K562 (cell line): ENCODE results near the gene MMP24OS. TPM values are rescaled to one million over a fixed set of nuclear protein-coding genes. Genes with fewer than 3 reads are reported as not detected.
A peak's percentile ranks its signal among the peaks of the same experiment; 100 is the strongest.

Experiments used
- CAMTA2 ChIP-seq: fragments of 250-450 bp; sonication (Bioruptor Pico); conservative IDR thresholded peaks from 2 replicates; pipeline ENCODE4 v1.5.1; 2022
- CHD1 ChIP-seq: fragments of 200-600 bp; sonication (generic); IDR thresholded peaks from one replicate; pipeline ENCODE4 v1.6.1; 2012; ENCODE audit warnings: mild to moderate bottlenecking, moderate library complexity, low read length, inconsistent platforms
- DACH1 ChIP-seq: fragments of 450-650 bp; IDR thresholded peaks from 2 replicates; pipeline ENCODE4 v1.6.1; 2018; ENCODE audit not compliant: partially characterized antibody
- DPF2 ChIP-seq: fragments of 450-650 bp; IDR thresholded peaks from 2 replicates; pipeline ENCODE4 v1.6.1; 2016
- ESRRA ChIP-seq: fragments of 450-650 bp; IDR thresholded peaks from 2 replicates; pipeline ENCODE4 v1.6.1; 2014; ENCODE audit warnings: low read depth, mild to moderate bottlenecking, moderate library complexity, borderline replicate concordance
- FOSL1 ChIP-seq: fragments of 200-800 bp; sonication (Bioruptor generic); conservative IDR thresholded peaks from 2 replicates; pipeline ENCODE4 v1.6.1; 2016; ENCODE audit warnings: missing genetic modification characterization, missing compliant biosample characterization
- KLF10 ChIP-seq: fragments of 250-450 bp; sonication (Bioruptor Pico); IDR thresholded peaks from 2 replicates; pipeline ENCODE4 v1.6.1; 2021; ENCODE audit warnings: matching md5 sums
- MBD2 ChIP-seq: sonication (generic); IDR thresholded peaks from 2 replicates; pipeline ENCODE4 v1.6.1; 2016; ENCODE audit warnings: low read depth, borderline replicate concordance
- NCOA2 ChIP-seq, 2 experiments: fragments of 450-650 bp; IDR thresholded peaks; 2 replicates each; pipeline ENCODE4 v1.6.1; 2018; ENCODE audit warnings: mild to moderate bottlenecking in 2 of 2, moderate library complexity in 1 of 2; ENCODE audit not compliant: partially characterized antibody in 2 of 2
- PRMT5 ChIP-seq: sonication (generic); formaldehyde crosslinking; IDR thresholded peaks from 2 replicates; pipeline ENCODE4 v1.5.0; 2020; ENCODE audit warnings: missing genetic modification reagents
- PRPF4 ChIP-seq: fragments of 200-400 bp; formaldehyde crosslinking; IDR thresholded peaks from one replicate; pipeline ENCODE4 v1.6.1; 2017; ENCODE audit warnings: low read length, low read depth, mild to moderate bottlenecking; ENCODE audit not compliant: insufficient read depth, poor library complexity, severe bottlenecking
- RBM34 ChIP-seq: fragments of 200-400 bp; formaldehyde crosslinking; IDR thresholded peaks from 2 replicates; pipeline ENCODE4 v1.6.1; 2018; ENCODE audit warnings: low read length, borderline replicate concordance; ENCODE audit not compliant: insufficient read depth
- SMAD1 ChIP-seq: fragments of 150-350 bp; IDR thresholded peaks from 2 replicates; pipeline ENCODE4 v1.6.1; 2014; ENCODE audit warnings: low read length, low read depth; ENCODE audit not compliant: partially characterized antibody
- STAG1 ChIP-seq: sonication (generic); formaldehyde crosslinking; IDR thresholded peaks from 2 replicates; pipeline ENCODE4 v1.5.0; 2020; ENCODE audit warnings: missing genetic modification reagents, borderline replicate concordance
- TCF3 ChIP-seq: sonication (generic); formaldehyde crosslinking; IDR thresholded peaks from 2 replicates; pipeline ENCODE4 v1.4.0; 2020; ENCODE audit warnings: mild to moderate bottlenecking, missing genetic modification reagents
- TFAM ChIP-seq: fragments of 250-450 bp; sonication (Bioruptor Pico); conservative IDR thresholded peaks from 2 replicates; pipeline ENCODE4 v1.5.0; 2021; ENCODE audit warnings: mild to moderate bottlenecking, moderate library complexity
- ZNF184 ChIP-seq: sonication (generic); formaldehyde crosslinking; IDR thresholded peaks from 2 replicates; pipeline ENCODE4 v1.5.0; 2020; ENCODE audit warnings: missing genetic modification reagents
- ZNF197 ChIP-seq: fragments of 200-800 bp; sonication (Bioruptor generic); IDR thresholded peaks from 2 replicates; pipeline ENCODE4 v1.6.1; 2016; ENCODE audit warnings: low read depth, missing genetic modification characterization, missing compliant biosample characterization
- ZNF354B ChIP-seq: fragments of 250-450 bp; sonication (Bioruptor Pico); IDR thresholded peaks from 2 replicates; pipeline ENCODE4 v1.4.0; 2020
- ZNF444 ChIP-seq: fragments of 250-450 bp; sonication (Bioruptor Pico); IDR thresholded peaks from 2 replicates; pipeline ENCODE4 v1.4.0; 2020; ENCODE audit warnings: mild to moderate bottlenecking, moderate library complexity
- ZNF699 ChIP-seq: fragments of 250-450 bp; sonication (Bioruptor Pico); IDR thresholded peaks from 2 replicates; pipeline ENCODE4 v1.8.0; 2021; ENCODE audit warnings: mild to moderate bottlenecking, moderate library complexity; ENCODE audit not compliant: insufficient replicate concordance
- ZNF717 ChIP-seq: fragments of 250-450 bp; sonication (Bioruptor Pico); IDR thresholded peaks from 2 replicates; pipeline ENCODE4 v1.5.0; 2021
- ZSCAN29 ChIP-seq: fragments of 450-650 bp; IDR thresholded peaks from 2 replicates; pipeline ENCODE4 v1.6.1; 2017
- polyA plus RNA-seq, 8 experiments: library from polyadenylated mRNA; depleted of rRNA in 4 of 8; stranded (reverse) in 5 of 8; unstranded in 3 of 8; fragments of >200 nt; fragmentation: Nextera tagmentation in 2 of 8; fragmentation: Illumina TruSeq in 1 of 8; extraction: Ambion mirVana in 2 of 8; extraction: Trizol in 1 of 8; gene quantifications; 2 replicates each; pipeline versions ENCODE4 v1.2.1 to v1.2.3, GENCODE V29; 2011 to 2014; ENCODE audit warnings: inconsistent platforms in 1 of 8, missing spikeins in 1 of 8
- total RNA-seq, 7 experiments: library from RNA; depleted of rRNA in 6 of 7; stranded (reverse); fragments of >200 nt in 6 of 7; fragmentation: Illumina TruSeq in 2 of 7; extraction: Trizol in 2 of 7; gene quantifications; 2 replicates each; pipeline versions ENCODE4 v1.2.1 to v1.2.3, GENCODE V29; 2011 to 2021; ENCODE audit warnings: low replicate concordance in 1 of 7
- TF ChIP-seq, protein P1 (sequence below): fragments of 250-450 bp; sonication (Bioruptor Pico); IDR thresholded peaks from 2 replicates; pipeline ENCODE4 v1.4.0; 2020
- TF ChIP-seq, protein P2 (sequence below): fragments of 250-450 bp; sonication (Bioruptor Pico); IDR thresholded peaks from 2 replicates; pipeline ENCODE4 v1.6.1; 2021; ENCODE audit warnings: mild to moderate bottlenecking
- TF ChIP-seq, protein P3 (sequence below), 2 experiments: IDR thresholded peaks; 2 replicates each; pipeline ENCODE4 v1.6.1; 2012; ENCODE audit warnings: improper control_type of control experiment in 2 of 2, low read depth in 2 of 2, low read length in 2 of 2, borderline replicate concordance in 1 of 2
- TF ChIP-seq, protein P4 (sequence below): sonication (generic); formaldehyde crosslinking; IDR thresholded peaks from 2 replicates; pipeline ENCODE4 v1.5.0; 2020; ENCODE audit warnings: missing genetic modification reagents

The MMP24OS gene
- total and polyA plus RNA-seq, 9 of the 15 experiments (the other 6 are each of a cell fraction or from before 2014, with no cell fraction given) = 0.92 to 41.5 (median 11.4) TPM

DNA sequence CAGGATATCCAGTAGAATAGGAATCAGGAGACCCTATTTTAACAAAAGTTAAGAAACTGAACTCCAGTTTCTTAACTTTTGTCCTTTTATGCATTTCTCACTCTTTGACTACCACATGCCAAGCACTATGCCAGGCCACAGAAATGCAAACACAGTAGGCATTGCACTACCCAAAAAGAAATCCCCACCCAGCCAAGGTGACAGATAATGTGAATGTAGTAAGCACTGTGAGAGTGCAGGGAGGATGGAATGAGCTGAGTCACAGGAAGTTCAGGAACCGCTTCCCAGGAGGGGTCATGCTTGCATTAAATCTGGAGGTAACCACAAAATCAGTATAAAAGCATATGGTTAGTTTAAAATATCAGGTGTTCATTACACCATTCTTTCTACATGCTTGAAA is 34.4 kb upstream of the MMP24OS start (continued):
- no peak for TF ChIP-seq NCOA2 (IDR thresholded peaks at IDR 0.05; ENCODE audit: partially characterized antibody in 2 of 2)
- TF ChIP-seq DPF2 = peak; percentile 64
- no peak for TF ChIP-seq MBD2
- TF ChIP-seq STAG1 (CRISPR knock-in tag) = no peak
- TF ChIP-seq PRPF4 = no peak
- no peak for TF ChIP-seq PRMT5 (CRISPR knock-in tag)
- no peak for TF ChIP-seq ZNF197 (CRISPR knock-in tag)
- TF ChIP-seq CAMTA2 (CRISPR knock-in tag) = no peak
- TF ChIP-seq TCF3 (CRISPR knock-in tag) = 0 out of 2 replicates have a peak, but pooled peaks have one; percentile 16
- TF ChIP-seq, protein P1, sequence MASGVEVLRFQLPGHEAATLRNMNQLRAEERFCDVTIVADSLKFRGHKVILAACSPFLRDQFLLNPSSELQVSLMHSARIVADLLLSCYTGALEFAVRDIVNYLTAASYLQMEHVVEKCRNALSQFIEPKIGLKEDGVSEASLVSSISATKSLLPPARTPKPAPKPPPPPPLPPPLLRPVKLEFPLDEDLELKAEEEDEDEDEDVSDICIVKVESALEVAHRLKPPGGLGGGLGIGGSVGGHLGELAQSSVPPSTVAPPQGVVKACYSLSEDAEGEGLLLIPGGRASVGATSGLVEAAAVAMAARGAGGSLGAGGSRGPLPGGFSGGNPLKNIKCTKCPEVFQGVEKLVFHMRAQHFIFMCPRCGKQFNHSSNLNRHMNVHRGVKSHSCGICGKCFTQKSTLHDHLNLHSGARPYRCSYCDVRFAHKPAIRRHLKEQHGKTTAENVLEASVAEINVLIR (CRISPR knock-in tag) = no peak
- TF ChIP-seq, protein P2, sequence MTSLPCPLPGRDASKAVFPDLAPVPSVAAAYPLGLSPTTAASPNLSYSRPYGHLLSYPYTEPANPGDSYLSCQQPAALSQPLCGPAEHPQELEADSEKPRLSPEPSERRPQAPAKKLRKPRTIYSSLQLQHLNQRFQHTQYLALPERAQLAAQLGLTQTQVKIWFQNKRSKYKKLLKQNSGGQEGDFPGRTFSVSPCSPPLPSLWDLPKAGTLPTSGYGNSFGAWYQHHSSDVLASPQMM (CRISPR knock-in tag) = no peak
- no peak for TF ChIP-seq SMAD1
- no peak for TF ChIP-seq DACH1
- TF ChIP-seq ZNF717 (CRISPR knock-in tag) = no peak
- TF ChIP-seq ZNF444 = no peak
- TF ChIP-seq ZNF184 (CRISPR knock-in tag) = no peak
- no peak for TF ChIP-seq ZNF699
- TF ChIP-seq ZSCAN29 = no peak
- 0 out of 2 replicates have a peak, but pooled peaks have one; percentile 10 for TF ChIP-seq ESRRA
- TF ChIP-seq TFAM (CRISPR knock-in tag) = no peak
- TF ChIP-seq, protein P3, sequence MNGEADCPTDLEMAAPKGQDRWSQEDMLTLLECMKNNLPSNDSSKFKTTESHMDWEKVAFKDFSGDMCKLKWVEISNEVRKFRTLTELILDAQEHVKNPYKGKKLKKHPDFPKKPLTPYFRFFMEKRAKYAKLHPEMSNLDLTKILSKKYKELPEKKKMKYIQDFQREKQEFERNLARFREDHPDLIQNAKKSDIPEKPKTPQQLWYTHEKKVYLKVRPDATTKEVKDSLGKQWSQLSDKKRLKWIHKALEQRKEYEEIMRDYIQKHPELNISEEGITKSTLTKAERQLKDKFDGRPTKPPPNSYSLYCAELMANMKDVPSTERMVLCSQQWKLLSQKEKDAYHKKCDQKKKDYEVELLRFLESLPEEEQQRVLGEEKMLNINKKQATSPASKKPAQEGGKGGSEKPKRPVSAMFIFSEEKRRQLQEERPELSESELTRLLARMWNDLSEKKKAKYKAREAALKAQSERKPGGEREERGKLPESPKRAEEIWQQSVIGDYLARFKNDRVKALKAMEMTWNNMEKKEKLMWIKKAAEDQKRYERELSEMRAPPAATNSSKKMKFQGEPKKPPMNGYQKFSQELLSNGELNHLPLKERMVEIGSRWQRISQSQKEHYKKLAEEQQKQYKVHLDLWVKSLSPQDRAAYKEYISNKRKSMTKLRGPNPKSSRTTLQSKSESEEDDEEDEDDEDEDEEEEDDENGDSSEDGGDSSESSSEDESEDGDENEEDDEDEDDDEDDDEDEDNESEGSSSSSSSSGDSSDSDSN (IDR thresholded peaks at IDR 0.05; ENCODE audit: borderline replicate concordance in 1 of 2, low read depth in 2 of 2, low read length in 2 of 2) = no peak
- no peak for TF ChIP-seq RBM34
- TF ChIP-seq KLF10 (CRISPR knock-in tag) = no peak
- TF ChIP-seq CHD1 = no peak
- TF ChIP-seq, protein P4, sequence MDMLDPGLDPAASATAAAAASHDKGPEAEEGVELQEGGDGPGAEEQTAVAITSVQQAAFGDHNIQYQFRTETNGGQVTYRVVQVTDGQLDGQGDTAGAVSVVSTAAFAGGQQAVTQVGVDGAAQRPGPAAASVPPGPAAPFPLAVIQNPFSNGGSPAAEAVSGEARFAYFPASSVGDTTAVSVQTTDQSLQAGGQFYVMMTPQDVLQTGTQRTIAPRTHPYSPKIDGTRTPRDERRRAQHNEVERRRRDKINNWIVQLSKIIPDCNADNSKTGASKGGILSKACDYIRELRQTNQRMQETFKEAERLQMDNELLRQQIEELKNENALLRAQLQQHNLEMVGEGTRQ = no peak
- TF ChIP-seq ZNF354B (CRISPR knock-in tag) = no peak
- no peak; the same call in 1 of the 2 replicates for TF ChIP-seq FOSL1 (tag)
